Measurements from ENCODE around the gene BTN1A1.
"Not testable (repeated sequence)": the region's sequence is repeated elsewhere in the genome, so short reads cannot be mapped to it uniquely, and the experiment has no call there.

BTN1A1 gene

GRCh38 chr6:26541579-26541978, 41.5 kb downstream of the BTN1A1 start:
- no peak for DNase-seq

DNA sequence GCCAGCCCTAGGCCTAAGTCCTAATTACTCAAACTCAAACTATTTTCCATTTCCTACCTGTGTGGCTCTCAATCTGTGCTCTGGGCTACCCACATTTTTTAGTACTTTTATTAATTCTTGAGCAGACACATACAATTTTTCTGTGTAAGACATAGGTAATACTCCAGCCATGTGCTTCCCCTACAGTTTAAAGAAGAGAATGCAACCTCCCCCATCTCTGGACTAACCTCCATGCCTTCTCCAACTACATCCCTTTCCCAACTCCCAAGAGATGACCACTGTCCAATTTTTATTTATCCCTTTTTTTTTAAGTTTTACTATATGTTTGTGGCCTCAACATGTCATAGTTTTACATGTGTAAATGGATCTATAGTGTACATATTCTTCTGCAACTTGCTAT, 43.9 kb downstream of the BTN1A1 start:
- DNase-seq = no peak

GRCh38 chr6:26544473-26544872, 44.4 kb downstream of the BTN1A1 start:
- no peak for DNase-seq

- peak; percentile 18 for DNase-seq
These were observed 45.5 kb downstream of the BTN1A1 start for GRCh38 chr6:26545627-26546026.

GRCh38 chr6:26547363-26547762, 47.3 kb downstream of the BTN1A1 start:
- not testable (repeated sequence) for DNase-seq

- DNase-seq = no peak
These were observed 50.3 kb downstream of the BTN1A1 start for GRCh38 chr6:26550250-26550993.

DNA sequence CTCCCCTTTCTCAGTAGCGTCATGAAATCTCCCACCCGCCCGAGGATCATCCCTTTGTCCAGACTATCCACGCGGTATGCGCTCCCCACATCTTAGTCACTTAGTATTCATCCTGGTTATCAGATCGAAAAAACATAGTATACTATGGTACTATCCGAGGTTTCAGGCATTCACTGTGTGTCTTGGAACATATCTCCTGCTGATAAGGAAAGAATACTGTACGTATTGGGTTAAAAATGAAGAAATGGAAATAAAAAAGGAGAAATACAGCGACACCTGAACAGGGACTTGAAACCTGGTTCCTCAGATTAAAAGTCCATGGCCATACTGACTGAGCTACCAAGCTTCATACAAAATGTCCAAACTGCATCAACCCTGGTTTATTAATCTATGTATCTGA, 52.1 kb downstream of the BTN1A1 start:
- no peak for DNase-seq

DNA sequence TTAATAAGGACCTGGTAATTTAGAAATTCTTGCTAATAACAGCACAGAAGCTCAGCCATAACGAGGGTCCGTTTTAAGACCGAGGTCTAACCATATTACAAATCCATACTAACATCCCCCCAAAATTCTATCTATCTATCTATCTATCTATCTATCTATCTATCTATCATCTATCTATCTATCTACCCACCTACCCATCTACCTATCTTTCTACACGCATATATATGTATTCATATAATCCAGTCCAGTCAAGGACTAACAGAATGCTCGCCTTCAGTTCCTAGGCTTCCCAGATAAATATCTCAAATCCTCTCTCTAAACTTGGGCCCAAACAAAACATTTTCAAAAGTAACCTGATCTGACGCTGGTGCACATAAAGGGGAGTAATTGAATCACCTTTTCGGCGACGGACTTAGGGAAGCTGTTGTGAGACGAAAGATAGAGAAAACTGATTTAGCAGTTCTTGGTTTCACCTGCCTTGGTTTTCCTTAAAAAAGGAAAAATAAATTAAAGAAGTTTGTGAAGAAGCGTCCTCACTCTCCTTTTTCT, 52.6 kb downstream of the BTN1A1 start:
- no peak for DNase-seq

DNA sequence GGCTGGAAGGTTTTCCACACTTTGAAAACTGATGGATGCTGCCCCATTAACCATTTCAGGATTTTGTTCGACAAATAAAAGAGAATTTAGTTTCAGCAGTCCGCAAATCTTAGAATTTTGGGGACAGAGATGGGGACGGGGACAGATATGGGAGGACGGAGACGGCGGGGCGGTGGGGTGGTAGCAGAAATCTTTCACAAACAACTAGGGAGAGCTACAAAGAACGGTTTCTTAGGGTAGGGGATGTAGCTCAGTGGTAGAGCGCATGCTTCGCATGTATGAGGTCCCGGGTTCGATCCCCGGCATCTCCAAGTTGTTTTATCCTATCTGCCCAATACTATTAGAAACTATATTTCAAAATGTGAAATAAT, 53.1 kb downstream of the BTN1A1 start:
- DNase-seq = no peak

- DNase-seq = no peak
These were observed 53.7 kb downstream of the BTN1A1 start for GRCh38 chr6:26553635-26554446.

- DNase-seq = no peak
These were observed 54.3 kb downstream of the BTN1A1 start for GRCh38 chr6:26554447-26554696.

GRCh38 chr6:26554697-26555504, 54.8 kb downstream of the BTN1A1 start:
- no peak for DNase-seq

DNA sequence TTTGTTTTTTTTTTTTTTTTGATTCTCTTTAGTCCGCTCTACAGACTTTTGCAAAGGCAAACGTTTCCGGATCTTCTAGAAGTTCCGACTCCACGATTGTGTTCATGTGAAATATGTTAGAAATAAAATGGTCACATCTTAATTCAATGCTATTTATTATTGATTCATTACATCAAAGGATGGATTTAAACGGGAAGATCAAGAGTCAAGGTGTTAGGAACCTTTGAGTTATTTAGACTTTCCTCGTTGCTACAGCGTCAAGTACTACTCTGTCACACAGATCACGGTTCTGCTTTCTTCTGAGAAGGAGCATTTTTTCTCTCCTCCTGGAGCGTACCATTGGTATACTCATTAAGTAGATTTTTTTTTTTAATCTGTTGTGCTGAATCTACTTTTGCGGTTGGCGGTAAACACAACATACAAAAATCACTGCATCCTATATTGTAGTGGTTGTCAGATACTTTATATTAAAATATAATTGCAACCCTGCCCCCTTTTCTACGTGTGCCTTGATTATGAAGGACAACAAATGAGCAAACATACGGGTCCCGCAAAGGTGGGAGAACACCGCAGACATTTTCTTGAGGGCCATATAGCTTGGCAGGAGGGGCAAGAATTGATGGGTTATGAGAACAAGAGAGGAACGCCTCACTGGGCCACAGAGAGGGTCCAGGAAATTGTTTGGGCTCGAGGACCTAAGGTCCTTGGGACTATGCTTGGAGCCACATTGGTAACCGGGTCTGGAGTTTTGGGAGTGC, 55.6 kb downstream of the BTN1A1 start:
- no peak for DNase-seq

DNA sequence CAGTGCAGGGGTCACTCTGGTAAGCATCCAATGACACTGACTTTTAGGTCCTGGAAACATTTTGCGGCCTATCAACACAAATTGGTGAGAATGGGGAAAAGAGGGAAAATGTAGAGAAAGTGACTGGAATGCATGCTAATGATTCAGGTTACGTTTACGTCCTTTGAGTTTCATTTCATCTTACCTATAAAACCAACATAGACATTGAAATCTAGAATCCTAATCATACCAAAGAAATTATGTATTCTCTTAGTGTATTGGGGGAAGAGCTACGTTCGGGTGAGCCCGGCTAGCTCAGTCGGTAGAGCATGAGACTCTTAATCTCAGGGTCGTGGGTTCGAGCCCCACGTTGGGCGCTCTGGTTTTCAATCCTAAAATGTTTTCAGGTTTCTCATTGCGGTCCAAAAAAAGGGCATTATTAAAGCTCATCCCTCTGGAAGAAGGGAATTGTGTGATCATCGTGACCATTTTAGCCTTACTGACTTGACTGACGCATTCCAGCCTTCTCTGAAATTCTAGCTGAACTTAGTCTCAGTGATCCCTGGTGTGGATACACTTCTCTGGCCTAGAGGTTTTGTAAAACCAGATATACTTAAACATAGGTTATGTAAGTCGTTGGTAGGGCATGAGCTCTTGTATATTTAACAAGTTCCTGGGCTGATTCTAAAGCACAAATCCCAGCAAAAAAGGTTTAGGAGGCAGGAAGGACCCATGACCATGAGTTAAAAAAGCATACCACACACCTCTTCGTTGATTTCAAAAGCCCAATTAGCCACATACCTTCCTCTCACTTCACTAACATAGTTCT, 56.4 kb downstream of the BTN1A1 start:
- no peak for DNase-seq
